ENCODE measurements around the gene KIFBP. TPM values are rescaled to one million over a fixed set of nuclear protein-coding genes. Genes with fewer than 3 reads are reported as not detected.
A peak's percentile ranks its signal among the peaks of the same experiment; 100 is the strongest.

The KIFBP gene
- total RNA-seq, 1 donor from 2014 or later, result 25.8 TPM

- intact Hi-C loops (cut with DNase I), result no loop called here
- H3K9me3 ChIP-seq, result no peaks in the 10 kb centered on the region
- H3K36me3 ChIP-seq, result peaks cover 5 to 58% of the 10 kb centered on the region in 2 donors
- no peaks in the 10 kb centered on the region for H3K4me1 ChIP-seq
- TF ChIP-seq POLR2A (IDR thresholded peaks at IDR 0.05) (no peak), CTCF (IDR thresholded peaks at IDR 0.05) (no peak), POLR2AphosphoS5 (IDR thresholded peaks at IDR 0.05; ENCODE audit: insufficient read depth in 1 of 2, low read depth in 1 of 2) (no peak)
- no peaks in the 10 kb centered on the region for H3K27me3 ChIP-seq
- no peak overlapping the region for H3K4me3 ChIP-seq
- no peak overlapping the region for H3K27ac ChIP-seq
- no peak for DNase-seq (ENCODE audit: extremely low spot score in 2 of 2)
Observed at GRCh38 chr10:68982389-68982788, 6.2 kb upstream of the KIFBP start.

- Histone ChIP-seq H3K36me3 (peaks cover 0 to 23% of the 10 kb centered on the region in 2 donors), H3K27ac (no peak overlapping the region), H3K4me3 (no peak overlapping the region), H3K9me3 (no peaks in the 10 kb centered on the region), H3K27me3 (no peaks in the 10 kb centered on the region), H3K4me1 (peaks cover 42% of the 10 kb centered on the region)
- no peak for DNase-seq (ENCODE audit: extremely low spot score in 2 of 2)
- TF ChIP-seq CTCF (IDR thresholded peaks at IDR 0.05), result no peak
- no peak for TF ChIP-seq POLR2A (IDR thresholded peaks at IDR 0.05)
- intact Hi-C loops (cut with DNase I), result no loop called here
Observed at GRCh38 chr10:68987611-68988010, 992 bp upstream of the KIFBP start.

- Histone ChIP-seq H3K9me3 (no peaks in the 10 kb centered on the region), H3K4me3 (peak overlapping the region; percentile 86 to 90), H3K27ac (peak overlapping the region; percentile 81), H3K4me1 (peaks cover 54% of the 10 kb centered on the region), H3K36me3 (peaks cover 0 to 8% of the 10 kb centered on the region in 2 donors), H3K27me3 (no peaks in the 10 kb centered on the region)
- no peak for TF ChIP-seq POLR2AphosphoS5 (IDR thresholded peaks at IDR 0.05; ENCODE audit: insufficient read depth in 1 of 2, low read depth in 1 of 2)
- no peak for TF ChIP-seq CTCF (IDR thresholded peaks at IDR 0.05)
- no peak for TF ChIP-seq POLR2A (IDR thresholded peaks at IDR 0.05)
- intact Hi-C loops (cut with DNase I), result no loop called here
- DNase-seq (ENCODE audit: extremely low spot score in 2 of 2), result no peak
Observed at GRCh38 chr10:68989317-68989990, 851 bp downstream of the KIFBP start.

GRCh38 chr10:68992636-68993440 lies 4.2 kb downstream of the KIFBP start:
- intact Hi-C loops (cut with DNase I), result no loop called here
- Histone ChIP-seq H3K27me3 (no peaks in the 10 kb centered on the region), H3K27ac (peak overlapping the region; percentile 26), H3K36me3 (no peaks in the 10 kb centered on the region), H3K4me3 (no peak overlapping the region), H3K9me3 (no peaks in the 10 kb centered on the region), H3K4me1 (peaks cover 68% of the 10 kb centered on the region)
- TF ChIP-seq POLR2A (IDR thresholded peaks at IDR 0.05) (no peak), POLR2AphosphoS5 (IDR thresholded peaks at IDR 0.05; ENCODE audit: insufficient read depth in 1 of 2, low read depth in 1 of 2) (peak in 1 of 2 donors; percentile 10)
- DNase-seq (ENCODE audit: extremely low spot score in 2 of 2), result no peak

- no peaks in the 10 kb centered on the region for H3K27me3 ChIP-seq
- H3K4me1 ChIP-seq, result peaks cover 33% of the 10 kb centered on the region
- H3K4me3 ChIP-seq, result no peak overlapping the region
- TF ChIP-seq POLR2A (IDR thresholded peaks at IDR 0.05) (no peak), POLR2AphosphoS5 (IDR thresholded peaks at IDR 0.05; ENCODE audit: insufficient read depth in 1 of 2, low read depth in 1 of 2) (no peak), CTCF (IDR thresholded peaks at IDR 0.05) (no peak)
- H3K36me3 ChIP-seq, result peaks cover 0 to 18% of the 10 kb centered on the region in 2 donors
- no peak for DNase-seq (ENCODE audit: extremely low spot score in 2 of 2)
- no peaks in the 10 kb centered on the region for H3K9me3 ChIP-seq
- no peak overlapping the region for H3K27ac ChIP-seq
- intact Hi-C loops (cut with DNase I), result no loop called here
Observed at GRCh38 chr10:68997211-68997610, 8.6 kb downstream of the KIFBP start.
